Measurements from ENCODE around the gene RSPRY1. TPM values are rescaled to one million over a fixed set of nuclear protein-coding genes. Genes with fewer than 3 reads are reported as not detected.

RSPRY1 gene
- total RNA-seq, 6 experiments from 2014 or later = 38.8 to 51.9 (median 47.7) TPM

- peak; percentile 32 for DNase-seq
- Mint-ChIP-seq H3K36me3 (ENCODE audit: low read depth) (no peaks in the 10 kb centered on the region), H3K9me3 (no peaks in the 10 kb centered on the region), H3K27me3 (ENCODE audit: insufficient read depth) (peaks cover 5% of the 10 kb centered on the region), H3K27ac (peak overlapping the region; percentile 74), H3K4me1 (ENCODE audit: low read depth) (peaks cover 13% of the 10 kb centered on the region), H3K4me3 (peak overlapping the region; percentile 78)
- TF ChIP-seq CTCF (IDR thresholded peaks at IDR 0.05) = no peak
Observed at GRCh38 chr16:57260294-57260929, 74.3 kb downstream of the RSPRY1 start.

GRCh38 chr16:57261806-57262205 is 75.7 kb downstream of the RSPRY1 start:
- H3K27me3 Mint-ChIP-seq (ENCODE audit: insufficient read depth) = peaks cover 3% of the 10 kb centered on the region
- no peak for TF ChIP-seq CTCF (IDR thresholded peaks at IDR 0.05)
- H3K4me1 Mint-ChIP-seq (ENCODE audit: low read depth) = peaks cover 19% of the 10 kb centered on the region
- H3K9me3 Mint-ChIP-seq = no peaks in the 10 kb centered on the region
- no peak overlapping the region for H3K27ac Mint-ChIP-seq
- no peaks in the 10 kb centered on the region for H3K36me3 Mint-ChIP-seq (ENCODE audit: low read depth)
- DNase-seq = no peak
- H3K4me3 Mint-ChIP-seq = no peak overlapping the region

- no peak overlapping the region for H3K4me3 Mint-ChIP-seq
- peaks cover 19% of the 10 kb centered on the region for H3K4me1 Mint-ChIP-seq (ENCODE audit: low read depth)
- H3K27ac Mint-ChIP-seq = no peak overlapping the region
Observed at GRCh38 chr16:57262841-57263540, 76.9 kb downstream of the RSPRY1 start.

GRCh38 chr16:57263541-57264351 is 77.6 kb downstream of the RSPRY1 start:
- Mint-ChIP-seq H3K27ac (no peak overlapping the region), H3K4me3 (no peak overlapping the region), H3K4me1 (ENCODE audit: low read depth) (peaks cover 19% of the 10 kb centered on the region), H3K9me3 (no peaks in the 10 kb centered on the region), H3K27me3 (ENCODE audit: insufficient read depth) (peaks cover 3% of the 10 kb centered on the region), H3K36me3 (ENCODE audit: low read depth) (no peaks in the 10 kb centered on the region)
- DNase-seq = no peak
- TF ChIP-seq CTCF (IDR thresholded peaks at IDR 0.05) = no peak

More at GRCh38 chr16:57262841-57263540, 76.9 kb downstream of the RSPRY1 start:
- peaks cover 3% of the 10 kb centered on the region; the same call in 1 of the 2 replicates for H3K27me3 Mint-ChIP-seq (ENCODE audit: insufficient read depth)
- no peaks in the 10 kb centered on the region for H3K9me3 Mint-ChIP-seq
- no peak for TF ChIP-seq CTCF (IDR thresholded peaks at IDR 0.05)
- H3K36me3 Mint-ChIP-seq (ENCODE audit: low read depth) = no peaks in the 10 kb centered on the region
- DNase-seq = no peak

- peaks cover 19% of the 10 kb centered on the region for H3K4me1 Mint-ChIP-seq (ENCODE audit: low read depth)
- no peaks in the 10 kb centered on the region for H3K9me3 Mint-ChIP-seq
- H3K27ac Mint-ChIP-seq = no peak overlapping the region
- TF ChIP-seq CTCF (IDR thresholded peaks at IDR 0.05) = no peak
- no peak overlapping the region for H3K4me3 Mint-ChIP-seq
- DNase-seq = no peak
- no peaks in the 10 kb centered on the region for H3K36me3 Mint-ChIP-seq (ENCODE audit: low read depth)
- H3K27me3 Mint-ChIP-seq (ENCODE audit: insufficient read depth) = peaks cover 3% of the 10 kb centered on the region
Observed at GRCh38 chr16:57264381-57264780, 78.3 kb downstream of the RSPRY1 start.

Data from HFFc6 (cell line).